GM18861 (cell line): ENCODE measurements around the gene CCDC85A.

ENCODE experiments used
- ATAC-seq: cut with Tn5 transposase; IDR thresholded peaks from one replicate; pipeline ENCODE4 v1.9.1; 2021; ENCODE audit not compliant: unreplicated experiment

CCDC85A gene

DNA sequence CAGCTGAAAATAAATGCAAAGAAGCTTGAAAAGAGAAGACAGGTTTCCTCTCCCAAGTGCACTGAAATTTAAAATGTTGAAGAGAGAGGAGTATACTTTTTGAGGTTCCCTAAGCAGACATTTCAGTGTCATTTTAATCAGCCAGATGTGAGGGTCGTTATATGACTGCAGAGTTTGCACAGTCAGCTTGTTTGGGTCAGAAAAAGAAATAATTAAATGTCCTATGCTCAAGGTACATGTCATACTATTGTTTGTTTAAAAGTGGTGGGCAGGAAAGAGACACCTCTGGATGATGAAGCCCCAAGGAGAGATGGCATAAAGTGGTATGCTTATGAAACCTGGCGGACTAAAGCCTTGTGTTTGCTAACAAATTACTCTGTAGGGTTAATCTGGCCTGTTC is 55.2 kb downstream of the CCDC85A start:
- no peak for ATAC-seq

DNA sequence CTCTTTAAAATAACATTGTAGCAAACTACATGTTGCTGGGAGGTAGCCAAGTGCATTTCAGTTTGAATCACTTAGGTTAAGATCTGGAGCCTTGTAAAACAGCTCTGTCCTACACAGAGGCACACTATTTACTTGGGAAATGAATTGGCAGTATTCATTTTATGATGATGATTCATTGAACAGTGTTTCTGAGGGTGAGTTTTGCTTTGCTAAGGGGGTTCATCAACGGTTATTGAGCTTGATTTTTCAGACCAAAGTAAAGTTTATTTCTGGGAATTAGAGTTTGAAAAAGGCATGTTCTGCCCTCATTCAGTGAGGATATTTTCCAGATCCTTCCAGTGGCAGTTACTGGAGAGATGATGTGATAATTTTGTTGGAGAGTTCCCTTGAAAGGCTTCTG is 55.6 kb downstream of the CCDC85A start:
- ATAC-seq: no peak

DNA sequence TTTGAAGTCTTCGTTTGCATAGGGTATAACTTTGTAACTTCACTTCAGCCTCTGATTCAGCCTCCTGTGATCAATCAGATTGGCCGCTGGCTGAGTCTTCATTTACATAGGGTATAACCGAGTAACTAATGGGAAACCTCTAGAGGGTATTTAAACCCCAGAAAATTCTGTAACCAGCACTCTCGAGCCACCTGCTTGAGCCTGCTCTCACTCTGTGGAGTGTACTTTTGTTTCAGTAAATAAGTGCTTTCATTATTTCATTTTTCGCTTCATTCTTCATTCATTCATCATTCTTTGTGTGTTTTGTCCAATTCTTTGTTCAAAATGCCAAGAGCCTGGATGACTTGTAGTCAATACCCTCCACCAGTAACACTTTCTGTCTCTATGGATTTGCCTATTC is 56.4 kb downstream of the CCDC85A start:
- no peak for ATAC-seq

DNA sequence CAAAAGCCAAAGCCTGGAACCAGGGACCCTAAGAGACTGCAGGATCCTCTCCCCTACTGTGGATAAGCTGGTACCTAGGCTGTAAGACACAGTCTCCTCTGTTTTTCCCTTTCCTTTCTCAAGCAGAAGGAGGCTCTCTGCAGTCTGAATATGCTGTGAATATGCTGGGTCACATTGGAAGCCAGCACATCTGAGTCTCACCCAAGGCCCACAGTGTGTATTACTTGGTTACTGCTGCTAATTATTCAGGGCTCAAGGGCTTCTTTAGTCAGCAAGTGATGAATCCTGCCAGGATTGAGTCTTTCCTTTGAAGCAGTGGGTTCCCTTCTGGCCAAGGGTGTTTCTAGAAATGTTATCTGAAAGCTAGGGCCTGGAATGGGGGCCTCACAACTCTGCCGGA is 60.7 kb downstream of the CCDC85A start:
- ATAC-seq: no peak

DNA sequence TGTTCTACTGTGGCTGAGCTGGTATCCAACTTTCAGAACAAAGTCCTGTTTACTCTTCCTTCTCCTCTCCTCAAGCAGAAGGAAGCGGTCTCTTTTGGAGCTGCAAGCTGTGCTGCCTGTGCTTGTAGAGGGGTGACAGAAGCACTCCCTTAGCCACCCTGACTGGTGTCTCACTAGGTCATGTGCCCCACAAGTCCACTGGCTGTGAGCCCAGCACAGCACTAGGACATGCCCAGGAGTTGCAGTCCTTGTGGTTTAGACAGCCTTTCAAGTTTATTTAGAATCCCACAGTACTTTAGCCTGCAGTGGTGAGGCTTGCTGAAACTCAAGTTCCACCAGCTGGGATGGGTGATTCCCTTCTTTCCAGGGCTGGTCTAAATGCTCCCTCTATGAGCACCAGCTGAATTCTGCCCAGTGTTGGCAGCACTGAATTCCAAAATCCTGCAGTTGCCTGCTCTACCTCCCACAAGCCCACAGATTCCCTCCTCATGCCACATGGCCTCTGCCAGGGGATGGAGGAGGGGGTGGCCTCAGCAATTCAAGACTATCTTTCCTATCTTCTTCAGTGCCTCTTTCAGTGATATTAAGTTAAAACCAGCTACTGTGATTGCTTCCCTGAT is 61.2 kb downstream of the CCDC85A start:
- ATAC-seq: no peak

DNA sequence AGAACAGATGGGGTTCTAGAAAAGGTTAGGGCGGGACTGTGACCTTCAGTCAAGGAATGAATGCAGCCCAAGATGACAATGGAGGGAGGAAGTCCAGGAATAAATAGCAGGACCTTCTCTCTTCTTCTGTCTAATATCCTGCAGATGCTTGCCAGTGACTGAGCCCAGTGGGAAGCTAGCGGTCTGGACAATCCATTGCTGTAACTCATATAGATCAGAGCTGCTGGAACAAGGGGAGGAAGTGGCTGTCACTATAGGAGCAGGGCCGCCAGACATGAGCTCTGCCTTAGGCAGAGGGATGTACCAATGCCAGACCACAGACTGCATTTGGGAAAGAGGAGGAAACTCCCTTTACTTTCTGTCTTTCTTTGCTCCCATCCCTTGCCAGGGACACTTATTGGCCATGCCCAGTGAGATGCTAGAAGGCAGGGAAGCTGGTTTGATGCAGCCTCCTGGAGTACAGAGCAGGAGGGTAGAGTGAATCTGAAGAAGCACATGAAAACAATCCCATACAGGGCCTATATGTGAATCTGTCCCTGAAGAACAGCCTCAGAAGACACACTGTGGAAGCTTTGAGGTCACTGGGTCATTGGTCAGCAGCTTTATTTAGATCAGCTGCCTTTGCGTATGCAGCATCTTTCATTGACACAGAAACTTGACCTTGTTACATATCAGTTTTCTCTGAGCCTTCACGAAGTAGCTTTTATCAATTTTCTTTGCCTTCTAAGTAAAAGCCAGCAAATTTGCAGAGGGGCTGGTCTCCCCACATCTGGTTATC is 65.4 kb downstream of the CCDC85A start:
- no peak for ATAC-seq

DNA sequence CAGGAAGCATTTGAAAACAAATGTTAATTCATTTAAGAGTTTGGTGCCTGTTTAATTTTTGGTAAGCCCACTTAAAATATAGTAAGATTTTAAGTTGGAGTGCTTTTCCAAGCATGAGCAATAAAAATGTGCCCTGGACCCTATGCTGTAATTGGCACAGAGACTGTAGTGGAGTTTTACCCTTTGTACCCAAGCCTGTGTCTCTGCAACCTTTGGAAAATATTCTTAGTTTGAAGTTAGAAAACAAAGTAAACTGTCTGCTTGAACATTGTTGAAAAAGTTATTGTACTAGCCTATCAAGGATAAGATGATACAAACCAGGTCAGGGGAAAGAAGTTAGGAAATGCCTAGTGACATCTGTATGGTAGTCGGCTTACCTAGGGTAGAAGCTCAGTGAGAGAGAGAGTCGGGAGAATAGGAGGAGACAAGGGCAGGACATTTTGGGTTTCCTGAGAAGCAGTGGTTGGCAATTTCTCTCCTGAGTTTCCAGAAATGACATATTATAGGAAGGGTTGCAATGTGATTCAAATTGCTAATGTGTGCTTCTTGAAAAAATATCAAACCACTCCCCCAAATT is 66.5 kb downstream of the CCDC85A start:
- no peak for ATAC-seq

DNA sequence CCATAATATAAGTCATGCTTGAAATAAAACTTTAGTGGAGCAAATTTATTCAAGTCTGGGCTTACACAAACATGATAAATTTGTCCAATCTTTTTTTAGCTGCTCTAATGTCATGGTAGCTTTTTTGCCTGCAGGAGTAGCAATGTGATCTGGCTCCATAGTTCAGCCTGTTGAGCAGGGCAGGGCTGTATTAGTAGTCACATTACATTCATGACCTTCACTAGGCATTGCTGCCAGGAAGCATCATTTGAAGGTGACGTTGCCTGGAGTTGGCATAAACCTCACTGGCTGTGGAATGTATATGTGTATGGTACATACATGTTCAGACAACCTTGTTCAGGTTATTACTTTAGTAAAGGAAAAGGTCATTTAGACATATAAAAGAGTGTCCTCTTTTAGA is 76.6 kb downstream of the CCDC85A start:
- ATAC-seq: no peak

DNA sequence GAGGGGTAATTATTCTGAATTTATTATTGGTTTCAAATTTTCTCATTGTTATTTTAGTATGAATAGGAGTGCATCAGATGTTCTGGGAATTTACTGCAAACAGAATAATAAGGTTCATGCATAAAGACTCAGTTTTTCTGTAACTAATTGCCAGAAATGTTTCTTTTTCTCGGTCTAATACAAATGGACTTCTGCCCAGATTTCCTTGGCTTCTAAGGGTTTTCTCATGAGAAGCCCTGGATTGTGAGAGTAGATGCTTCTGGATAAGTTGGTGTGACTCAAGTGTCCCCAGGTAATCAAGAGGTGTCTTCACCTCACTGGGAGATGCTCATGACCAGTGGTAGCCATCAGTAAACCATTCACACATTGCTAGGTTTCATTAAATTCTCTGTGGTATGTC is 78.5 kb downstream of the CCDC85A start:
- ATAC-seq: no peak

DNA sequence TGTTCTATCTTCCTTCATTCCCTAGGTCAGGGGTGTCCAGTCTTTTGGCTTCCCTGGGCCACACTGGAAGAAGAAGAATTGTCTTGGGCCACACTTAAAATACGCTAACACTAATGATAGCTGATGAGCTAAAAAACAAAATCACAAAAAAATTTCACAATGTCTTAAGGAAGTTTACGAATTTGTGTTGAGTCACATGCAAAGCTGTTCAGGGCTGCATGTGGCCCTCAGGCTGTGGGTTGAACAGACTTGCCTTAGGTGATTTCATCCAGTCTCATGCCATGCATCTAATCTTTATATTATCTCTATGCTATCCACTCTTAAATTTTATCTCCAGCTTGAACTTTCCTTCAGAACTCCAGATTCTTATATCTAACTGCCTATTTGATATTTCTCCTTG is 80.1 kb downstream of the CCDC85A start:
- ATAC-seq: no peak

DNA sequence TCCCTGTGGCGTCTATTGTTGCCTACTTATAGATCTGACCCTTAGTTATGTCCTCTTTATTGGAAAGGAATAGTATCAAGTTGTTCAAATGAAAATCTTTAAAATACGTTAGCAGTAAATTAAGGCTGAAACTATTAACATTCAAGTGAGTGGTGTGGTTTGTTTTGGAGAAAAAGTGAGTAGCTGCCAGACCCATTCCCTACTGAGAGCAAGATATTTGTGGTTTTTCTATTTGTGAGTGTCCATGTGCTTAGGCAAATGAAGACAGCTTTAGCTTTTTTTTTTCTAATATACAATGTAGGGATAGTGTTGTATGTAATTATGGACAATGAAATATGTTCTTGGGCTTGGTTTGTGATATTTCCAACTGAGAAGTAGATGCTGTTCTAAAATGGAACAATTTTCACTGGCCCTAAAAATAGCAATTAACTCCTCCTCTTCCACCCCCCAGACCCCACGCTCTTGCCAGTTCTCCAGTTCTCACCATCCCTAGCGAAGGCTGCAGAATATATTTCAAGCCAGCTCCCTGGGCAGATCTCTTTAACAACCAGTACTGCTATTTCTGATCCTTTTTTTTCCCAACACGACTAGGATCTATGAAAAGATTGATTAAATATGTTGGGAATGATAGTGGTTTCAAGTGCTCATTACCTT is 83.1 kb downstream of the CCDC85A start:
- ATAC-seq: no peak

DNA sequence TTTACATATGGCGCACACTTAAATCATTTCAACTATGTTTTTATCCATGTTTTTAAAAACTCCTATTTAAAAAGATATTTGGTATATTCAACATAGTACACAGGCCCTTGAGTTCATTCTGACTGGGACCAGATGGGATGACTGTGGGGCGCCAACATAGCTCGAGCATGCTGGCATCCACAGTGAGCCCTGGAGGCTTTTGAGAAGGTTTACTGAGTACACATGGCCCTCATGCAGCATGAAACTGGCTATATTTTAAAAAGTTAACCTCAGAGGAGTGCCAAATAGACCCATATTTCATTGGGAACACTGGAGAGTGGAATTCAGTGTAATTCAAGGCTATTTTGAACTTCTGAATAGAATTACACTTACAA is 83.6 kb downstream of the CCDC85A start:
- no peak for ATAC-seq

DNA sequence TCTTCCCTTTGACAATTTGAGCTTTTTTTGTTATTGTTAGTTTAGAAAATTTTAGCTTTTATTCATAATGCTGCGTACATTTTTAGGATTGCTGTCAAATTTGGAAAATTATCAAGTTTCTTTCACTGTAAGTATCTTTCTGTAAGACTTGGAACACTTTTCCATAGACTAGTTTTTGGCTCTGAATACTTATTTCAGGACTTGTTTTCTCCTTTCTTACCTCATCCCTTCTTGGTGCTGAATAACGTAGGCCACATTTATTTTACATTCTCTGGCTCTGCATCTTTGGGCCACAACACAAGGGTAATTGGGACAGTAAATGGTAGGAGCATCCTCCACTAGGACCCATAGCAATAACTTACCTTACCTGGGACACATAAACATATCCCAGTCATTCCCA is 85.1 kb downstream of the CCDC85A start:
- no peak for ATAC-seq

DNA sequence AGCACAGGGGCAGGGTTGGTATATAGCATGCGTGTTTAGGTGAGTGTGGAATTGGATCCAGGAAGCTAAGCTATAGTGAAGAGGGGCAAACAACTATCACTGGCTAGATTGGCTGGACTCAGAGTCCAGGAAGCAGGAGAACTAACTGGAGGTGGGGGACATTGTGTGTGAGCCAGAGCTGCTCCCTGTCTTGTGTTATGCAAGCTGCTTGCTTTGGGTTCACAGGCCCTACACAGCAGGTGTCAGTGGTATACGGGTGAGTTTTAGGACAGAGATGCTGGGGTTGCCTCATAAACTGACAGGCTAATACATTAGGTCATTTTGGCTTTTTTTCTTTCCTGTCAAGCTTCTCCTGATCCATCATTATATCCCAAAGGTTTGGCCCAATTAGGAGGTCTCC is 87.5 kb downstream of the CCDC85A start:
- no peak for ATAC-seq

DNA sequence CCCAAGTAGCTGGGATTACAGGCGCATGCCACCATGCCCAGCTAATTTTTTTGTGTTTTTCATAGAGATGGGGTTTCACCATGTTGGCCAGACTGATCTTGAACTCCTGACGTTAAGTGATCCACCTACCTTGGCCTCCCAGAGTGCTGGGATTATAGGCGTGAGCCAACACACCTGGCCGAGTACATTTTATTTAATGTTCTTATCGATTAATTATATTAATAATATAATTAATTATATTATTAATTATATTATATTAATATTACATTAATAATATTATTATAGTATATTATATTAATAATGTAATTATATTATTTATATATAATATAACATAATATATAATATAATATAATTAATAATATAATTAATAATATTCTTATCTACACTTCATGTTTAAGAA is 101.4 kb downstream of the CCDC85A start:
- no peak for ATAC-seq

DNA sequence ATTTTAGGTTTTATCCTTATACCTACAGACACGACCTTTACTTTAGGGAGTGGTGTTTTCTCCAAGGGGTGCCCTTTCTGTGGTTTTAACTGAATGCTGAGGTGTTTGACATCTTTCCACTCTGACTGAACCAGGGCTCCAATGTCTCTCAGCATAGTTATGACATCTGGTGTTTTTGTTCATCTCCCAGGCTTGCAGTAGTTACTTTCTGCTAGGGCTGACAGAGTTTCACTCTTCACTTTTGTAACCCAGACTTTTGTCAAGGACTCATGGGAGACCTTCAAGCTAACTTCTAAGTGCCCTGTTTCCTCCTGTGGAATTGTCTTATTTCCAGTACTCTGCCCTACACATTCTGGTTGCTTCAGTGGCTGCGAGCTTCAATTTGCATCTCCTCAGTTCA is 103.1 kb downstream of the CCDC85A start:
- no peak for ATAC-seq

DNA sequence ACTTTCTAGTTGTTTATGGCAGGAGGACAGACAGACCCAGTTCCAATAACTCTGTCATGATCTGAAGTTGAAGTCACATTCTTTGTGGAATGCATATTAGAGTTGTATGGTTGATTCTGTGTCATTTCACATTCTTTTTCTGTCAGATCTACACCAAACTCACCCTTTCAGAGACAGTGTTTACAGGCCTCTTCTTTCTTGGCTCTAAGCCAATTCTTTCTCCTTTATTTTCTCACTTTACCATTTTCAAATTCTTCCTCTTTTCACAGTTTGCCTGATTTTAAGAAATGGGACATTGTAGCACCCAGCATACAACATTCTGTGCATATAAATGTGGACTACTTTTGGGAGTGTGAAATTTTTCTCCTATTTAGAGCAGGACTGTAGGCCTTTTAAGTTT is 103.7 kb downstream of the CCDC85A start:
- no peak for ATAC-seq

DNA sequence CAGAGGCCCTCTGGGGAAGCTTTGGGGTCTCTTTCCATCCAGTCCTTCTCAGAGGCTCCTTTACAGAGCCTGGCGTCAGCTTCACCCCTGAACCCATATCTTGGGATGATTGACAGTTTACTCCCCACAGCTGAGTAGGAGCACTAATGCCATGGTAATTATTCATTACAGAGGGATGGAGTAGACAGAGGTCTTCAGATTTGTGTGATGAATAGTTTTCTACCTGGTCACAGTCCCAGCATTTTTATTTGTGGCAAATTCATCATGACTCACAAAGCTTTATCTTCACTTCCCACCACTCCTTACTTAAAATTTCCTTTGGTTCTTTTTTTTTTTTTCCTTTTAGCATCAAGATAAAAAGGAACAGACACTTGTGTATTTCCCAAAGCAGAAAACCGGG is 104.2 kb downstream of the CCDC85A start:
- no peak for ATAC-seq

DNA sequence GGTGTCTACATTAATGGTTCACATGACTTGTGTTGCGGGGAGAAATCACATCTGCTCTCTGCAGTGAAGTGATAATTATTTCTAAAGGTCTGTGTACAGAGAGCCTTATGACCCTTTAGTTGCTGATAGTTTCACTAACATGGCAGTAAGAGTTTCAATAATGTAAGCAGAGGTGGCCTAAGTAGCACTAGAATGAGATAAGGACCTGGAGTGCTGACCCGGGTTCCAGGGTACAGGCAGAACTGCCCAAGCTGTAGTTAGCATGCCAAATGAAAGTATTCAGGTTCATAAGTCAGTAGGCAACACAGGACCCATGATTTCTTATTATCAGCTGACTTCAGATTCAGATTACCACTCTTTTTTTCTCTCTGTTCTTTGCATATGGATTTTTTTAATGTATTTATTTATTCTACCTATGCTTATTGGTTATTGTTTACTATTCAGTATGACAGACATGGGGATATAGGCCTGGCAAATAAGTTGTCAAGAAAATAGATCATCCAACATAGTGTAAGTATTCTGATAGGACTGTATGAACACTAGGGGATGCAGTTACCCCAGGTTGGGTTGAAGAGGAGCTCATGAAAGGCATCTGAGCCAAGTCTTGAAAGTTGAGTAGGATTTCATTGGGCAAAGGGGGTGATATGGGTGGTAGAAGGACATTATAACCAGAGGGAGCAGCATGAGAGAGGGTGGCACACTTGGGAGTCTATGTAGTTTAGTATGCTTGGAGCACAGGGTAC is 105.2 kb downstream of the CCDC85A start:
- no peak for ATAC-seq

DNA sequence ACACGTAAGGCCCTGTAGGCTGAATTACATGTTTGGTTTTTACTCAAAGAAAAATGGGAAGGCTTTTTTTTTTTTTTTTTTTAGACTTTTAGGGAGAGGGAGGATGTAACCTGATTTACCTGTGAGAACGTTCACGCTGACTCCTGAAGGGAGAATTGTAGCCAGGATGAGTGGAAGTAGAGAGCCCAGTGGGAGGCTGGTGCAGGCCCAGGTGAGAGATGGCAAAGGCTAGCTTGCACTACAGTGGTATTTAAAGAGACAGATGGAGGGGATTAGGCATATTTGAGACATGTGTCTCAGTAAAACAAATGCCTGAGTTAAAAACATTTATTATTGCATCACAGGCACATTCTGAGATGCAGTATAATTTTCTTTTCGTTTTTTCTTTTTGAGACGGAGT is 107.9 kb downstream of the CCDC85A start:
- no peak for ATAC-seq

DNA sequence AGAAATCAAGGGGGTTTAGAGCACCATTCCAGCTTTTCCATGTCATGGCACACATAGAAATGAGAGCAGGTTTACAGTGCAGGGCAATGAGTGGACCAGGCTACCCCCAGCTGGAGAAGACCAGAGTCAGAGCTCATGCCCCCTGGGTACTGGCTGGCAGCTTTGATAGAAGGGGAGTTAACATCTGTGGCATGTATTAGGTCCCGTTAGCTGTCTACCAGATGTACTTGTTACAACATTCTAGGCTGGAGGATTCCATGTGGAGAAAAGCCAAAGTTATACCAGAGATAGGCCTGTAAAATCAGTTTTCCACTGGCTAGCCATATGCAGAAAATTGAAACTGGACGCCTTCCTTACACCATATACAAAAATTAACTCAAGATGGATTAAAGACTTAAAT is 109.2 kb downstream of the CCDC85A start:
- ATAC-seq: no peak
